Activated CD4-positive, alpha-beta T cell treated with anti-CD3 and anti-CD28 coated beads, Interleukin-2, Interleukin-6, amounts not matched to agents 100 ng/mL and 50 ng/mL, durations not matched to agents 16 hours and 8 hours (primary cell): ENCODE measurements around the gene GLMP.
A peak's percentile ranks its signal among the peaks of the same experiment; 100 is the strongest.
"Not testable (repeated sequence)": the region's sequence is repeated elsewhere in the genome, so short reads cannot be mapped to it uniquely, and the experiment has no call there.

Experiments used
- DNase-seq: peaks from one replicate; pipeline ENCODE4 v3.0.0-alpha.2; 2020

The GLMP gene

GRCh38 chr1:156295391-156295947 lies at the start of gene GLMP:
GLMP (minus strand) TSS chr1:156295679; CDS start chr1:156295645, 34 bp downstream.
- peak; percentile 67 for DNase-seq

DNA sequence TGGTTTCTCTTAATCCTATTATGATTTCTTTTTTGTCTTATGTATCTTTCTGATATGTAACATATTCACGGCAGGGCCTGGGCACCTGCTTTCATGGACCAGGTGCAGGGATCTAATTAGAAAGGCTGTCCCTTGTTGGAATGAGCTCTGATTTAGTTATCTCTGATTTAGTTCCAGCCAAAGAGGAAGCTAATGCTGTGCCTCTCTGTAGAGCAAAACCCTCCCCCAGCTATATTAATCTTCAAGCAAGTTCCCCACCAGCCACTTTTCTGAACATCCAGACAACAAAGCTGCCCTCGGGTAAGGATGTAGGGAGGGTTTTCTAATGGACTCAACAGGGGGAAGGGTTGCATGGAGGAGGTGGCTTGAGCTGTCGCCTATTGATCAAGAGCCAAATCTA lies 48.9 kb upstream of the GLMP start:
- DNase-seq = no peak

- no peak for DNase-seq
Measured at GRCh38 chr1:156342166-156342955, 46.9 kb upstream of the GLMP start.

DNA sequence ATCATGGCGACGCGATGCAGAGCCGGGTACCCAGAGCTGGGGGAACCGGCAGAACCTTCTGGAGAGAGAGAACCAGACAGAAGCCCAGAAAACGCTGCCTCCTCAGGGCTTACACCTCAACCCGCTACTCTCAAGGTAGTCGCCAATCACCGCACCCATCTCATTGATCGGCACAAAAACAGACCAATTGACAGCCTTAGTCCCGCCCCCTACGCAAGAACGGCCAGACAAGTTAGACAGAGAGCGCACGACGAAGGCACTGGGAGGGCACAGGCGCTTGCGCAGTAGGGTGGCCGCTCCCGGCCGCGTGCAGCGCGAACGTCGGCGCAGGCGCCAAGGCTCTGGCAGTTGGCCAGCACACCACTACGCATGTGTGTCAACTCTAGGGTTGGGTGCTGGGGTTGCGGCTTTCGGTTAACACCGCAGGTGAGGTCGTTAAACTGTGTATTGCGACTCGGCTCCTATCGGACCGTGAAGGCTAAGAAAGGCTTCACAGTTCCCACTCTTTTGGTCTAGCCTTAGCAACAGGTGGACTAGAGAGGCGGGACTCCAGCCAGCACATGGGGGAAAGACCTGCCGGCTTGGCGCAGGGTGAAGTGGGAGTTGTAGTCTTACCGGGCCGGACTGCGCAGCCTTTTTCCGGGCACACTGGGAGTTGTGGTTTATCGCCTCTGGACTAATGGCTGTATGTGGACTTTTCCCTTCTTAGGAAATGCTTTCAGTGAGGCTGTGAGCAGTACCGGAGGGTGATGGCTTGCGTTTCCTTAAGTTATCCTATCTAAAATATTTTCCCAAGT lies 42.9 kb upstream of the GLMP start, which contains the start of the genes CCT3 and TSACC:
TSS of gene CCT3 (minus strand) at position 113 of the 797 bp plus-strand sequence. CDS start at position 5, 108 bp downstream.
TSS of gene TSACC (plus strand) at position 347 of the 797 bp plus-strand sequence. CDS start 1,232 bp downstream, outside the sequence.
- peak; percentile 100 for DNase-seq

- DNase-seq = no peak
Measured at GRCh38 chr1:156337888-156338179, 42.4 kb upstream of the GLMP start.

DNA sequence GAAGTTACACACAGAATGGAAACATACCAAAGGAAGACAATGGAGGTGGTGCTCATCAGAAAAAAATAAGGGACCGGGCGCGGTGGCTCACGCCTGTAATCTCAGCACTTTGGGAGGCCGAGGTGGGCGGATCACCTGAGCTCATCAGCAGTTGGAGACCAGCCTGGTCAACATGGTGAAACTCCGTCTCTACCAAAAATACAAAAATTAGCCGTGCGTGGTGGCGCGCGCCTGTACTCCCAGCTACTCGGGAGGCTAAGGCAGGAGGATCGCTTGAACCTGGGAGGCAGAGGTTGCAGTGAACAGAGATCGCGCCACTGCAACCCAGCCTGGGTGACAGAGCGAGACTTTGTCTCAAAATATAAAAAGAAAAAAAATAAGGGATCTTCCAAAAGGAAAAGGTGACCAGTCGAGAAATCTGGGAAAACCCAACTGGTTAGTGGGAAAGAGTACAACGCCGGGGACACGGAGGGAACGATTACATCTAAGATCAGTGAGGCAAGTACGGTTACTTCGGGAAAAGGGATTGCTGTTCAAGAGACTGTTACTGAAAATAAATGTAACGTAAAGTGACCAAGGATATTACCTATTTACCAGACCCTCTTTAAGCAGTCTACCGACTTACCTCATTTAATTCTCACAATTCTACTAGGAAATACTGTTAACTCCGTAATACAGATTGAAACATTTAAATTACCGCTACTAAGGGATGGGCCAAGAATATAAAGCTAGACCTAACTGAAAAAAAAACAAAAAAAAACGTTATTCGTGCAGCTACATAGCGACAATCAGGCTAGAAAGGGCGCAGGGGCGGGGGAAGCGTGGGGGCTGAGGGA lies 41.8 kb upstream of the GLMP start:
- DNase-seq = peak; percentile 13

DNA sequence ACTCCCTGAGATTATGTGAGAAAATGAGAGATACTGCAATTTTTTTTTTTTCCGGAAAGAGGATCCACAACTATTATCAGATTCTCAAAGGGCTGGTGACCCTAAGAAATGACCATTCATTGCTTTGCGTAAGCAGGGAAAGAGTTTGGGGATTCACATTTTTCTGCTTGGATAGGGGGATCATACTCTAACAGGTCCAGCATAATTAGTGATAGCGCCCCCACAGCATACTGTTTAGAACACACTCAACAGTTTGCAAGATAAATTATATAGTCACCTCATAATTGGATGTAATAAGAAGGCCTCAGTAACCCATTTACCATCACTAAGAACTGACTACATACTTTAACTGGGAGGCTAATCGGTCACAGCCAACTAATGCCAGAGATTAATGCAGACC lies 40.8 kb upstream of the GLMP start:
- DNase-seq = peak; percentile 11

GRCh38 chr1:156323179-156323578 lies 27.7 kb upstream of the GLMP start:
- DNase-seq = not testable (repeated sequence)

- DNase-seq = no peak
Measured at GRCh38 chr1:156320560-156320959, 25.1 kb upstream of the GLMP start.

DNA sequence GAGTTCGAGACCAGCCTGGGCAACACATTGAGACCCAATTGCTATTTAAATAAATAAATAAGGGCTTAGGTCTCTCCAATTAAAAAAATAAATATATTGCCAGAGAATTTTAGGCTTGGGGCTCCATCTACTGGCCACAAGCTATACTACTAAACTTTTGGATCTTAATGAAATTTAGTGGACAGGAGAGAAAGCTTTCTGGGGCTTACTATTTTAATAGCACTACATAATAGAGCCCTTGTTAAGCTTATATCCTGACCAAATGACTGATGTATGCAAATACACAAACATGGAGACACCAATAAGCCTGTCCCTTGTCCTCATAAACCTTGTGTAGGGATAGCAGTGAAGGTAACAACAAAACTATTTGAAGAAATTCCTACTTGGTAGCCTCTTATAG lies 24.2 kb upstream of the GLMP start:
- DNase-seq = peak; percentile 27

GRCh38 chr1:156316909-156317308 lies 21.4 kb upstream of the GLMP start:
- no peak for DNase-seq

DNA sequence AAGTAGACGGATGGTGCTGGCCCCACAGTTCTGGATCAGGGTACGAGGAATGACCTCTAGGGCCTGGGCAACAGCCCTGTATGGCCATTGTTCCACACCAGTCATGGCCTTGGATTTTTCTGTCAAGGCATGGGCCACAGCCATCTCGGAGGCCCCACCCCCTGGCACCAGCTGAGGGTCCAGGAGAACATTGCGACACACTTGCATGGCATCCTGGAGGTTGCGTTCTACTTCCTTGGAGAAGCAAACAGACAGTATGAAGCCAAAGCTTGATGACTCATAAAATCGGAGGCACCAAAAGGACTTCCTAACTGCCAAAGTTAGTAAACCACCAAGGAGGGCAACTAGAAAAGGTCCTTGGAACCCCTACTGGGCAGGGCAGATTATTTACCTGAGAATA lies 15.5 kb upstream of the GLMP start:
- DNase-seq = no peak

- no peak for DNase-seq
Measured at GRCh38 chr1:156308078-156308477, 12.6 kb upstream of the GLMP start.

DNA sequence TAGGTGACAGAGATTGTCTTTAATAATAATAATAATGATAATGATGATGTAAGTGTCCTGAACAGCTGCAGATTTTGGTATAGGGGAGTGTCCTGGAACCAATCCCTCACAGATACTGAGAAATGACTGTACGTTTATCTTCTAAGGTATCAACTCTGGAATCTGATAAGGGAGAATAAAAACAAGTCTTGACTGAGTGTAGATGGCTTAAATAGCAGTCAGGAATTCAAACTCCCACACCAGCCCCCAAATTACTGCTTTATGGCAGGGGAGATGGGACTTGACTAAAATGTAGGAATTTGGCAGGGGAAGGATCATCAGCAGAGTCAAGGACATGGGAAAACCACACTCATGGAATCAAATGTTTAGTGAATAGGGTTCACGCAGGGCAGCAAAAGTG lies 9.7 kb upstream of the GLMP start:
- no peak for DNase-seq

DNA sequence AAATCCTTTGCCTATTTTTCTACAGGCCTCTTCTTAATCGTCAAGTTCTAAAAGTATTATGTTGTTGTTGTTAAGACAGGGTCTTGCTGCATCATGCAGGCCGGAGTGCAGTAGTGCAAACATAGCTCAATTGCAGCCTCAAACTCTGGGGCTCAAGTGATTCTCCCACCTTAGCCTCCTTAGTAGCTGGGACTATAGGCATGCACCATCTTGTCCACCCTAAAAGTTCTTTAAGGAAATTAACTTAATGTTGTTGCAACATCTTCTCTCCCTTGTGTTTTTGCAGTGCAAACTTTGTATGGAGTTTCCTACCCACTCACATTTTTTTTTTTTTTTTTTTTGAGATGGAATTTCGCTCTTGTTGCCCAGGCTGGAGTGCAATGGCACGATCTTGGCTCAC lies 7.8 kb upstream of the GLMP start:
- no peak for DNase-seq

DNA sequence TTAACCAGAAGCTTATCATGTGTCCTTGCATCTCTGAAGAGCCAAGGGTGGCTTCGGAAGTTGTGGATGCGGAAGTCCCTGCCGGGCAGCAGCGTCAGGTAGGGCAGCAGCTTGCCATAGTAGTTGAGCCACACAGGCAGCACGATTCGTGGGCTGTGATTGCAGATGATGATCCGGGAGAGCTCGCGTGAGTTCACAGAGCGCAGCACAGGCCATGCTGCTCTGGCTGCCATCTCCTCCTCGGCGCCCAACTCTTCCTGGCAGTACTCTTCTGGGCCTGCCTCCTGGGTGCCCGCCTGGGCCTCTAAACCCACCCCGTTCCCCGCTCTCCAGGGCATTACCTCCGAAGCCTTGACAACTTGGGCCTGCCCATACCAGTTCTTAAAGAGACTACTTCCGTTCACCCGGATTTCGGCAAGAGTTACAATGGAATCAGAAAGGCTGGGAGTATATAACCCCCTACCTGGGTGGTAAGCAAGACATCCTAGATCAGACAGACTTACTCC lies 3.4 kb upstream of the GLMP start, which contains the start of gene VHLL:
TSS of gene VHLL (minus strand) at position 456 of the 506 bp plus-strand sequence. CDS start at position 338, 118 bp downstream.
- DNase-seq = no peak

DNA sequence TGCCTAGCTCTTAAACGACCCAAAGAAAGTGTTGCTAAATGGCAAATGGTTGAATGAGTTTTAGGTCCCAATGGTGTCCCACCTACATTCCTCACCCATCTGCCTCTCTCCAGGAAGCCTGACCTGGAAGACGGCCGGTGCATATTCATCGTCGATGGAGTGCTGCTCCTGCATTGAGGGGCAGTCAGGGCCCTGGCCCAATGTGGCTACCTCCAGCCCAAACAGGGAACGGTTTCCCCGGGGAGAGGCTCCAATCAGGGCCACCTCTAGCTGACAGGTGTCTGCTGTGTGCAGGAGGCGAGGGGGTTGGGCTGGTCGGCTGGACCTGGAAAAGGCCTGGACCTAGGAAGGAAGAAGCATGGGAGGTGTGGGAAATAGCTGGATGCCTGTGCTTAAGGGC lies 1.6 kb downstream of the GLMP start:
- DNase-seq = no peak

- DNase-seq = no peak
Measured at GRCh38 chr1:156293098-156293434, 2.4 kb downstream of the GLMP start.

DNA sequence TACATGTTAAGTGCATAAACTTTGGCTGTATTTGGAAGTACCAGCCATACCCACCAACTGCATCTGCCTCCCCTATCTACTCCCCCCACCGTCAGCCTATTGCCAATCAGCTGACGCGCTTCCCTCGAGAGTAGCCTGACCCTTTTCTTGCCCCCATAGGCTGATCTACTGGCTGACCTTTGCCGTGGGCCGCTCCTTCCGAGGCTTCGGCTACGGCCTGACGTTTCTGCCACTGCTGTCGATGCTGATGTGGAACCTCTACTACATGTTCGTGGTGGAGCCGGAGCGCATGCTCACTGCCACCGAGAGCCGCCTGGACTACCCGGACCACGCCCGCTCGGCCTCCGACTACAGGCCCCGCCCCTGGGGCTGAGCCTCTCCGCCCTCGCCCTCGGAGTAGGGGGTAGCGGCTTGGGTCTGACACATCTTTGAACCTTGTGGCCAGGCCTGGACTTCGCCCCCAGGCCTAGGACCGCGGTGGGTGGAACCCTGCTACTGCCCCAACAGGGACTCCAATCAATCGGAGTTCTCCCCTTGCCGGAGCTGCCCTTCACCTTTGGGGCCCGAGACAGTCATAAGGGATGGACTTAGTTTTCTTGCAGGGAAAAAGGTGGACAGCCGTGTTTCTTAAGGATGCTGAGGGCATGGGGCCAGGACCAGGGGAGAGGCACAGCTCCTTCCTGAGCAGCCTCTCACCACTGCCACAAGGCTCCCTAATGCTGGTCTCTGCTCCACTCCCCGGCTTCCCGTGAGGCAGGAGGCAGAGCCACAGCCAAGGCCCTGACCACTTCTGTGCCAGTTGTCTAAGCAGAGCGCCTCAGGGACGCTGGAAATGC lies 4.0 kb downstream of the GLMP start:
- no peak for DNase-seq

GRCh38 chr1:156289857-156290256 lies 5.6 kb downstream of the GLMP start:
- DNase-seq = no peak

- DNase-seq = no peak
Measured at GRCh38 chr1:156286061-156286460, 9.4 kb downstream of the GLMP start.

- no peak for DNase-seq
Measured at GRCh38 chr1:156285437-156285836, 10.0 kb downstream of the GLMP start.
